Sigmoid colon (tissue), 7 donors: ENCODE measurements around the gene PNPLA2. TPM values are rescaled to one million over a fixed set of nuclear protein-coding genes. Genes with fewer than 3 reads are reported as not detected.
A peak's percentile ranks its signal among the peaks of the same experiment; 100 is the strongest.

Source experiments
- DNase-seq: peaks from one replicate; pipeline ENCODE4 v3.0.0-alpha.2; 2019
- H3K27ac ChIP-seq, 4 donors: fragments of 200-600 bp; sonication (generic); one replicate each; pipeline ENCODE4 v1.5.1; 2016 to 2019; ENCODE audit warnings: mild to moderate bottlenecking in 1 of 4
- H3K27me3 ChIP-seq, 3 donors: fragments of 200-600 bp; sonication (generic); one replicate each; pipeline ENCODE4 v1.5.1; 2019; ENCODE audit warnings: mild to moderate bottlenecking in 1 of 3
- H3K36me3 ChIP-seq, 4 donors: fragments of 200-600 bp; sonication (generic); one replicate each; pipeline ENCODE4 v1.5.1; 2016 to 2019
- H3K4me1 ChIP-seq, 4 donors: fragments of 200-600 bp; sonication (generic); one replicate each; pipeline ENCODE4 v1.5.1; 2017 to 2019
- H3K4me3 ChIP-seq, 4 donors: fragments of 200-600 bp; sonication (generic); one replicate each; pipeline ENCODE4 v1.5.1; 2017 to 2019; ENCODE audit warnings: mild to moderate bottlenecking in 2 of 4, moderate library complexity in 1 of 4
- H3K9me3 ChIP-seq, 4 donors: fragments of 200-600 bp in 3 of 4; sonication (generic) in 3 of 4; one replicate each; pipeline versions ENCODE4 v1.5.1 to v1.6.1; 2013 to 2019
- EP300 ChIP-seq, 4 donors: sonication (generic); formaldehyde crosslinking; IDR thresholded peaks; one replicate each; pipeline ENCODE4 v1.6.1; 2017; ENCODE audit warnings: antibody characterized with exemption in 4 of 4
- POLR2A ChIP-seq, 2 donors: fragments of 450-650 bp; IDR thresholded peaks; one replicate each; pipeline ENCODE4 v1.6.1; 2016; ENCODE audit warnings: antibody characterized with exemption in 2 of 2, mild to moderate bottlenecking in 2 of 2, moderate library complexity in 2 of 2
- POLR2AphosphoS5 ChIP-seq, 4 donors: sonication (generic); formaldehyde crosslinking; IDR thresholded peaks; one replicate each; pipeline ENCODE4 v1.6.1; 2017; ENCODE audit warnings: antibody characterized with exemption in 4 of 4
- WGBS, 2 donors: extraction: QIAGEN DNeasy Blood & Tissue Kit; methylation state at CpG; one replicate each; pipeline ENCODE4 v1.1.7; 2013; 5-methylcytosine and 5-hydroxymethylcytosine counted together
- intact Hi-C: fragments of 100-400 bp; cut with DNase I; formaldehyde crosslinking; loops from one replicate; pipeline ENCODE4 v1.15.1; 2023
- polyA plus RNA-seq, 3 donors: library from polyadenylated mRNA; stranded (reverse); fragments of 200-250 nt; gene quantifications; one replicate each; pipeline ENCODE4 v1.2.3, GENCODE V29; 2013
- total RNA-seq, 4 donors: library from RNA; depleted of rRNA; stranded (reverse); fragments of >200 nt; gene quantifications; one replicate each; pipeline ENCODE4 v1.1.0, GENCODE V29; 2016
- TF ChIP-seq, protein P1 (sequence below), 4 experiments: fragments of 450-650 bp in 3 of 4; fragments of 200-600 bp in 1 of 4; IDR thresholded peaks; one replicate each; pipeline ENCODE4 v1.5.1; 2016 to 2019; ENCODE audit warnings: antibody characterized with exemption in 4 of 4, mild to moderate bottlenecking in 3 of 4, moderate library complexity in 2 of 4
- donor health status: healthy with polysubstance abuse.
- donor health status: Bipolar disorder and iron deficiency.
- donor health status: healthy.

The PNPLA2 gene
- total and polyA plus RNA-seq, 7 donors, result 26.3 to 137 (median 35.4) TPM

DNA sequence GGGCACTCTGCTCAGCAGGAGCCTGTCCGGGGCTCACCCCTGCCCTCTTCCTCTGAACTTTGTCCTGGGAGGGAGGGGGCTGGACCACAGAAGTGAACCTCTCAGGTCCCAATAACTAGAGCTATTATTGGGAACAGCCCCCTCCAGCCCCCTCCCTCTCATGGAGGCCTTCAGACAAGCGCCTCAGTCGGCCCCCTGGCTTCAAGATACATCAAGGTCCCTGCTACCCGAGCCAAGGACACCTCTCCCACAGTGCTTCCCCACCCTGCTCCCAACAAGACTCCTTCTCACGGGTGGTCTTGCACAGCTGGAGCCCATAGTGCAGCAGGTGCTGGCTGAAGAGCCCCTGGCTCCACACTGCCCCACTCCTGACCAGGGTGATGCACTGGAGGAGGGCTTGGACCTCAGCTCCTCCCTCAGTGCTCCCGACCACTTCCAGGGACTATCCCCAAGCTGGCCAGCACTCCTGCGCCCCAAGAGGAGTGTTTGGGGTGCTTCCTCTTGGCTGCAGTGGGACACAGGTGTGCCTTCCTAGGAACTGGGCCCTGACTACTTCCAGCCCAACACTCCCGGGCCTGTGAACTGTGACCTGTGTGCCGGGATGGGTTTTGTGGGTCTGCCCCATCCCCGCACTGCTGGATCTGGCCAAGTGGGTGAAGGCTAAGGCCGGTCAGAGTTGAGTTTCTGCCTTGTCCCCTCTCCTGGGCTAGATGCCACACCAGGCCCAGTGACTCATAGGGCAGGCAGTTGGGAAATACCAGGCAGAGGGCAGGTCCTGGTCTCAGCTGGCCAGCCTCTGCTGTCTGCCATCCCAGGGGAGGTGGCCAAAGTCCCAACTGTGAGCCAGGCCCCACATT is 2.2 kb downstream of the PNPLA2 start:
- Histone ChIP-seq H3K9me3 (no peaks in the 10 kb centered on the region), H3K27ac (peak overlapping the region; percentile 90 to 99 (median 98)), H3K27me3 (peaks cover 5 to 25% (median 21%) of the 10 kb centered on the region in 3 donors), H3K36me3 (peaks cover 22 to 41% (median 26%) of the 10 kb centered on the region in 4 donors), H3K4me3 (peak overlapping the region; percentile 66 to 96 (median 82)), H3K4me1 (peaks cover 0 to 33% (median 30%) of the 10 kb centered on the region in 4 donors)
- intact Hi-C loops, result no loop called here
- TF ChIP-seq EP300 (IDR thresholded peaks at IDR 0.05) (no peak), POLR2AphosphoS5 (IDR thresholded peaks at IDR 0.05) (peak in 3 of 4 donors; percentile 43 to 54 (median 43))
- WGBS, 2 donors, result 33 to 57% methylated on average over 11 of the region's 11 CpGs
- peak; percentile 88 for DNase-seq

DNA sequence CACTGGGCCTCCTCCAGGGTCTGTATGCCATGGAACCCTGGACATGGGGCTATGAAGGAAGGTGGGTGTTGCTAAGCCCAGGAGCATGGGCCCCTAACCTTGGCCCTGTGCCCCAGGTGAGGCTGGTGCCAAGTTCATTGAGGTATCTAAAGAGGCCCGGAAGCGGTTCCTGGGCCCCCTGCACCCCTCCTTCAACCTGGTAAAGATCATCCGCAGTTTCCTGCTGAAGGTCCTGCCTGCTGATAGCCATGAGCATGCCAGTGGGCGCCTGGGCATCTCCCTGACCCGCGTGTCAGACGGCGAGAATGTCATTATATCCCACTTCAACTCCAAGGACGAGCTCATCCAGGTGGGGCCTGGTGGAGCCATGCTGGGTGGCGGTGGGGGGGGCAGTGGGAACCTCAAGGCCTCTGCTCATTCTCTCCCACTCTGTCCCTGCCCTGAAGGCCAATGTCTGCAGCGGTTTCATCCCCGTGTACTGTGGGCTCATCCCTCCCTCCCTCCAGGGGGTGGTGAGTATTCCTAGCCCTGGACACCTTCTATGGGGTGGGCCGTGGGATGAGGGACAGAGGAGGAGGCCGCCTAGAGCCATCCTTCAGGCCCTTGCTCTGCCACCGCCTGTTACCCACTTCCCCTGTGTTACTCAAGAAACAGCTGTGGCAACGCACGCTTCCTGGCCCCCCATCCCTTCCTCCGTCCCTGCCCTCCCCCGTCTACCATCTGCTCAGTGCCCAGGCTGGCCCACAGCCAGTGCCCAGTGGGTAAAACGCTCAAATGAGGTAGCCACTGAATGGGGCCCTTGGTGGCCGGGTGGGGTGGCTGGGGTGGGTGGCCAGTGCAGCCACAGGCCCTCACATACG is 3.0 kb downstream of the PNPLA2 start:
- H3K9me3 ChIP-seq, result no peaks in the 10 kb centered on the region
- TF ChIP-seq, protein P1, sequence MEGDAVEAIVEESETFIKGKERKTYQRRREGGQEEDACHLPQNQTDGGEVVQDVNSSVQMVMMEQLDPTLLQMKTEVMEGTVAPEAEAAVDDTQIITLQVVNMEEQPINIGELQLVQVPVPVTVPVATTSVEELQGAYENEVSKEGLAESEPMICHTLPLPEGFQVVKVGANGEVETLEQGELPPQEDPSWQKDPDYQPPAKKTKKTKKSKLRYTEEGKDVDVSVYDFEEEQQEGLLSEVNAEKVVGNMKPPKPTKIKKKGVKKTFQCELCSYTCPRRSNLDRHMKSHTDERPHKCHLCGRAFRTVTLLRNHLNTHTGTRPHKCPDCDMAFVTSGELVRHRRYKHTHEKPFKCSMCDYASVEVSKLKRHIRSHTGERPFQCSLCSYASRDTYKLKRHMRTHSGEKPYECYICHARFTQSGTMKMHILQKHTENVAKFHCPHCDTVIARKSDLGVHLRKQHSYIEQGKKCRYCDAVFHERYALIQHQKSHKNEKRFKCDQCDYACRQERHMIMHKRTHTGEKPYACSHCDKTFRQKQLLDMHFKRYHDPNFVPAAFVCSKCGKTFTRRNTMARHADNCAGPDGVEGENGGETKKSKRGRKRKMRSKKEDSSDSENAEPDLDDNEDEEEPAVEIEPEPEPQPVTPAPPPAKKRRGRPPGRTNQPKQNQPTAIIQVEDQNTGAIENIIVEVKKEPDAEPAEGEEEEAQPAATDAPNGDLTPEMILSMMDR (IDR thresholded peaks at IDR 0.05), result no peak
- TF ChIP-seq POLR2AphosphoS5 (IDR thresholded peaks at IDR 0.05) (no peak), EP300 (IDR thresholded peaks at IDR 0.05) (no peak), POLR2A (IDR thresholded peaks at IDR 0.05) (no peak)
- no peak overlapping the region for H3K4me3 ChIP-seq
- intact Hi-C loops, result no loop called here
- H3K27ac ChIP-seq, result peak overlapping the region; percentile 90 to 99 (median 98)
- no peak for DNase-seq
- WGBS, 2 donors, result 77 to 78% methylated on average over 22 of the region's 22 CpGs
- H3K27me3 ChIP-seq, result peaks cover 7 to 34% (median 30%) of the 10 kb centered on the region in 3 donors
- H3K4me1 ChIP-seq, result peaks cover 0 to 40% (median 32%) of the 10 kb centered on the region in 4 donors
- H3K36me3 ChIP-seq, result peaks cover 22 to 41% (median 26%) of the 10 kb centered on the region in 4 donors

DNA sequence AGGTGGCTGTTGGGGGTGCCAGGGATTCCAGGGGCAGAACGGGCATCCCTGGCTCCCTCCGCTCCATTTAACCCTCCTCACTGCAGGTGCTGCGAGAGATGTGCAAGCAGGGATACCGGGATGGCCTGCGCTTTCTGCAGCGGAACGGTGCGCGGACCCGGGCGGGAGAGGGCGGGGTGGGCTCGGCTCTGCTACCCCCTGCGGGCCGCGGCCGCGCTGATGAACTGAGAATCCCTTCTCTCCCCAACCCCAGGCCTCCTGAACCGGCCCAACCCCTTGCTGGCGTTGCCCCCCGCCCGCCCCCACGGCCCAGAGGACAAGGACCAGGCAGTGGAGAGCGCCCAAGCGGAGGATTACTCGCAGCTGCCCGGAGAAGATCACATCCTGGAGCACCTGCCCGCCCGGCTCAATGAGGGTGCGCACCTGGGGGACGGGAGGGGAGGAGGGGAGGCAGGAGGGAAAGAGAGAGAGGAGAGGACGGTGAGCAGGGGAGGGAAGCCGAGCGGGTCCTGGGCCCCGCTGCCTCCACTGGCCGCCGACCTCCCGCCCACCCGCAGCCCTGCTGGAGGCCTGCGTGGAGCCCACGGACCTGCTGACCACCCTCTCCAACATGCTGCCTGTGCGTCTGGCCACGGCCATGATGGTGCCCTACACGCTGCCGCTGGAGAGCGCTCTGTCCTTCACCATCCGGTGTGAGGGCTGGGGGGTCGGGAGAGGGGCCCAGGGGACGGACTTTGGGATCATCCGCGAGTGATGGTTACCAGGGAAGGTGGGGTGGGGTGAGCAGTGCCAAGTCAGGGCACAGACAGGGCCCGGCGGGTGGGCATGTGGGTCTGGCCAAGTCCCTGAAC is 5.0 kb downstream of the PNPLA2 start:
- intact Hi-C loops, result no loop called here
- Histone ChIP-seq H3K36me3 (peaks cover 22 to 41% (median 26%) of the 10 kb centered on the region in 4 donors), H3K27me3 (peaks cover 22 to 53% (median 48%) of the 10 kb centered on the region in 3 donors), H3K4me1 (peaks cover 0 to 50% (median 37%) of the 10 kb centered on the region in 4 donors), H3K9me3 (no peaks in the 10 kb centered on the region), H3K27ac (no peak overlapping the region), H3K4me3 (no peak overlapping the region)
- no peak for DNase-seq
- 88 to 92% methylated on average over 53 of the region's 53 CpGs for WGBS, 2 donors
- TF ChIP-seq POLR2AphosphoS5 (IDR thresholded peaks at IDR 0.05) (no peak), EP300 (IDR thresholded peaks at IDR 0.05) (no peak), POLR2A (IDR thresholded peaks at IDR 0.05) (no peak)
- TF ChIP-seq, protein P1 (IDR thresholded peaks at IDR 0.05), result no peak

DNA sequence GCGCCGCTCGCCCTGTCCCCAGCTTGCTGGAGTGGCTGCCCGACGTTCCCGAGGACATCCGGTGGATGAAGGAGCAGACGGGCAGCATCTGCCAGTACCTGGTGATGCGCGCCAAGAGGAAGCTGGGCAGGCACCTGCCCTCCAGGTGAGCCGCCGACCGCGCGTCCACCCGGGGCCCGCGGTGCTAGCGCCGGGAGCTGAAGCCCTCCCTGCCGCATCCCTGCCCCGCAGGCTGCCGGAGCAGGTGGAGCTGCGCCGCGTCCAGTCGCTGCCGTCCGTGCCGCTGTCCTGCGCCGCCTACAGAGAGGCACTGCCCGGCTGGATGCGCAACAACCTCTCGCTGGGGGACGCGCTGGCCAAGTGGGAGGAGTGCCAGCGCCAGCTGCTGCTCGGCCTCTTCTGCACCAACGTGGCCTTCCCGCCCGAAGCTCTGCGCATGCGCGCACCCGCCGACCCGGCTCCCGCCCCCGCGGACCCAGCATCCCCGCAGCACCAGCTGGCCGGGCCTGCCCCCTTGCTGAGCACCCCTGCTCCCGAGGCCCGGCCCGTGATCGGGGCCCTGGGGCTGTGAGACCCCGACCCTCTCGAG is 5.7 kb downstream of the PNPLA2 start:
- WGBS, 2 donors, result 42 to 79% methylated on average over 59 of the region's 59 CpGs
- Histone ChIP-seq H3K36me3 (peaks cover 22 to 41% (median 26%) of the 10 kb centered on the region in 4 donors), H3K4me1 (peaks cover 0 to 52% (median 40%) of the 10 kb centered on the region in 4 donors), H3K27me3 (peaks cover 25 to 60% (median 55%) of the 10 kb centered on the region in 3 donors), H3K9me3 (no peaks in the 10 kb centered on the region), H3K4me3 (no peak overlapping the region), H3K27ac (no peak overlapping the region)
- intact Hi-C loops, result no loop called here
- no peak for DNase-seq
- no peak for TF ChIP-seq EP300 (IDR thresholded peaks at IDR 0.05)
- TF ChIP-seq, protein P1 (IDR thresholded peaks at IDR 0.05), result no peak
- no peak for TF ChIP-seq POLR2A (IDR thresholded peaks at IDR 0.05)
- TF ChIP-seq POLR2AphosphoS5 (IDR thresholded peaks at IDR 0.05), result no peak
